A673 (cell line): Measurements from ENCODE around the gene ME2. TPM values are rescaled to one million over a fixed set of nuclear protein-coding genes. Genes with fewer than 3 reads are reported as not detected.
"Not testable (repeated sequence)": the region's sequence is repeated elsewhere in the genome, so short reads cannot be mapped to it uniquely, and the experiment has no call there.

Experiments used
- BruUV-seq: library from RNA; stranded (reverse); fragments of 400-500 nt; replicated peaks from 2 replicates; lab custom pipeline; 2021; lab: Mats Ljungman, UMichigan
- CTCF ChIA-PET: fragments of 300-600 bp; sonication (Branson Sonifier 250); formaldehyde crosslinking; loops from one replicate; lab custom pipeline; 2022; ENCODE audit warnings: antibody characterized with exemption; lab: Charles Lee
- POLR2A ChIA-PET: fragments of 300-600 bp; sonication (Branson Sonifier 250); formaldehyde crosslinking; loops from one replicate; lab custom pipeline; 2022; ENCODE audit warnings: antibody characterized with exemption; ENCODE audit not compliant: low non-redundant PET; lab: Charles Lee
- DNase-seq: peaks from one replicate; pipeline ENCODE4 v3.0.0-alpha.2; 2015; ENCODE audit warnings: low spot score
- H3K27ac ChIP-seq: fragments of 200-600 bp; sonication (generic); 2 replicates; pipeline ENCODE4 v1.5.1; 2016; ENCODE audit warnings: mixed run types, low read depth, mild to moderate bottlenecking, mixed read lengths, antibody characterized with exemption, low read length; ENCODE audit not compliant: poor library complexity, severe bottlenecking
- H3K27me3 ChIP-seq: fragments of 200-600 bp; sonication (generic); replicated peaks from 2 replicates; pipeline ENCODE4 v1.6.1; 2017; ENCODE audit warnings: mixed run types, low read depth, mild to moderate bottlenecking, mixed read lengths, antibody characterized with exemption, low read length; ENCODE audit not compliant: insufficient read depth, poor library complexity
- H3K36me3 ChIP-seq: fragments of 200-600 bp; sonication (generic); 2 replicates; pipeline ENCODE4 v1.6.1; 2016; ENCODE audit warnings: mixed run types, mild to moderate bottlenecking, mixed read lengths, antibody characterized with exemption, low read length; ENCODE audit not compliant: insufficient read depth, poor library complexity, severe bottlenecking
- H3K4me1 ChIP-seq: fragments of 200-600 bp; sonication (generic); 2 replicates; pipeline ENCODE4 v1.6.1; 2017; ENCODE audit warnings: mixed run types, mild to moderate bottlenecking, mixed read lengths, antibody characterized with exemption, low read length; ENCODE audit not compliant: insufficient read depth, poor library complexity, severe bottlenecking
- H3K4me3 ChIP-seq: fragments of 200-600 bp; sonication (generic); 2 replicates; pipeline ENCODE4 v1.5.1; 2016; ENCODE audit warnings: low read depth, mixed run types, mild to moderate bottlenecking, mixed read lengths, low read length; ENCODE audit not compliant: poor library complexity, severe bottlenecking
- H3K9me3 ChIP-seq: fragments of 200-600 bp; sonication (generic); 2 replicates; pipeline ENCODE4 v1.6.1; 2016; ENCODE audit warnings: mixed run types, low read depth, mild to moderate bottlenecking, mixed read lengths, antibody characterized with exemption, low read length; ENCODE audit not compliant: poor library complexity, severe bottlenecking
- EZH2 ChIP-seq: fragments of 200-600 bp; sonication (generic); IDR thresholded peaks from 2 replicates; pipeline ENCODE4 v1.6.1; 2017; ENCODE audit warnings: borderline replicate concordance, low read depth, mild to moderate bottlenecking, mixed read lengths, antibody characterized with exemption, low read length; ENCODE audit not compliant: poor library complexity, severe bottlenecking
- intact Hi-C: fragments of 100-400 bp; cut with micrococcal nuclease; formaldehyde crosslinking; loops from one replicate; pipeline ENCODE4 v1.10.0; 2022; ENCODE audit not compliant: unreplicated experiment
- total RNA-seq: library from RNA; stranded (reverse); gene quantifications from 2 replicates; pipeline ENCODE4 v1.2.3, GENCODE V29; 2021
- TF ChIP-seq, protein P1 (sequence below): fragments of 300-800, 200-600 bp; sonication (generic); conservative IDR thresholded peaks from 2 replicates; pipeline ENCODE4 v1.5.1; 2017; ENCODE audit warnings: low read depth, mild to moderate bottlenecking, antibody characterized with exemption, low read length, moderate library complexity, mixed read lengths

Gene ME2
- total RNA-seq, 1 experiment from 2014 or later: 55.3 TPM

DNA sequence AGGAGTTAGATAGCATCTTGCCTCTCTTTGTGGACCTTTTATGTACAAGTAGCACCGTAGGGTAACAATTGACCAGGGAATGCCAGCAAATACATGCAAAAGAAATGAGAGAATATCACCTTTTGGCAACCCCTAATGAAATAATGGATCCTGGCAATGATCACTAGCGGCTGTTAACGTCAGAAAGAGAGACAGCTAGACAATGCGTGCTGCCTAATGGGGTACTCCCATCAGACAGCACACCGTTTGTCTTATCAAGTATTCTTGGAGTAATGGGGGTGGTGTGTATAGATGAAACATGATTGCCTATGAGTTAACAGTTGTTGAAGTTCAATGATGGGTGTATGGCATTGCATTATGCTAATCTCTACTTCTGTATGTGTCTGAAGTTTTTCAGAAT, 90.5 kb downstream of the ME2 start:
- intact Hi-C loops: no loop called here
- Histone ChIP-seq H3K27ac (no peak overlapping the region), H3K36me3 (no peaks in the 10 kb centered on the region), H3K4me3 (peak overlapping the region; percentile 93), H3K4me1 (peaks cover 3% of the 10 kb centered on the region), H3K27me3 (no peaks in the 10 kb centered on the region), H3K9me3 (no peaks in the 10 kb centered on the region)
- no TSS peak for BruUV-seq
- TF ChIP-seq EZH2: no peak
- TF ChIP-seq, protein P1, sequence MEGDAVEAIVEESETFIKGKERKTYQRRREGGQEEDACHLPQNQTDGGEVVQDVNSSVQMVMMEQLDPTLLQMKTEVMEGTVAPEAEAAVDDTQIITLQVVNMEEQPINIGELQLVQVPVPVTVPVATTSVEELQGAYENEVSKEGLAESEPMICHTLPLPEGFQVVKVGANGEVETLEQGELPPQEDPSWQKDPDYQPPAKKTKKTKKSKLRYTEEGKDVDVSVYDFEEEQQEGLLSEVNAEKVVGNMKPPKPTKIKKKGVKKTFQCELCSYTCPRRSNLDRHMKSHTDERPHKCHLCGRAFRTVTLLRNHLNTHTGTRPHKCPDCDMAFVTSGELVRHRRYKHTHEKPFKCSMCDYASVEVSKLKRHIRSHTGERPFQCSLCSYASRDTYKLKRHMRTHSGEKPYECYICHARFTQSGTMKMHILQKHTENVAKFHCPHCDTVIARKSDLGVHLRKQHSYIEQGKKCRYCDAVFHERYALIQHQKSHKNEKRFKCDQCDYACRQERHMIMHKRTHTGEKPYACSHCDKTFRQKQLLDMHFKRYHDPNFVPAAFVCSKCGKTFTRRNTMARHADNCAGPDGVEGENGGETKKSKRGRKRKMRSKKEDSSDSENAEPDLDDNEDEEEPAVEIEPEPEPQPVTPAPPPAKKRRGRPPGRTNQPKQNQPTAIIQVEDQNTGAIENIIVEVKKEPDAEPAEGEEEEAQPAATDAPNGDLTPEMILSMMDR: no peak
- DNase-seq: no peak
- POLR2A ChIA-PET: no interaction called here
- CTCF ChIA-PET: no interaction called here

DNA sequence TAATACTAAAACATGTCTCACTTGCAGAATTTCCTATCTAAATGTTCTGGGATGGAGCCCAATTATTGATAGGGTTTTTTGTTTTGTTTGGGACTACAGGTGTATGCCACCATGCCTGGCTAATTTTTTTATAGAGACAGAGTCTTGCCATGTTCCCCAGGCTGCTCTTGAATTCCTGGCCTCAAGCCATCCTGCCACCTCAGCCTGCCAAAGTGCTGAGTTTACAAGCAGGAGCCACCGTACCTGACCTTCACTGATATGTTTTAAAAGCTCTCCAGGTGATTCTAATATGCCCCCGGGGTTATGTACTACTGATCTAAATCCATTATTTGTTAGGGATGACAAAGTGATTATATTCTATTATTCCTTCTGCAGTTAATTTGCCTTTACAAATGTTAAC, 91.1 kb downstream of the ME2 start:
- CTCF ChIA-PET: no interaction called here
- no peaks in the 10 kb centered on the region for H3K36me3 ChIP-seq
- H3K27me3 ChIP-seq: no peaks in the 10 kb centered on the region
- POLR2A ChIA-PET: no interaction called here
- TF ChIP-seq, protein P1: no peak
- TF ChIP-seq EZH2: no peak
- H3K27ac ChIP-seq: no peak overlapping the region
- intact Hi-C loops: no loop called here
- H3K9me3 ChIP-seq: no peaks in the 10 kb centered on the region
- DNase-seq: no peak
- H3K4me3 ChIP-seq: no peak overlapping the region
- BruUV-seq: no TSS peak
- H3K4me1 ChIP-seq: peaks cover 3% of the 10 kb centered on the region

- DNase-seq, intact Hi-C loops, H3K27ac ChIP-seq, CTCF ChIA-PET, H3K4me1 ChIP-seq, H3K4me3 ChIP-seq, H3K27me3 ChIP-seq, POLR2A ChIA-PET, H3K9me3 ChIP-seq, BruUV-seq: not testable (repeated sequence)
- H3K36me3 ChIP-seq: peaks cover 19% of the 10 kb centered on the region
Observed at GRCh38 chr18:50972404-50972803, 93.5 kb downstream of the ME2 start.

DNA sequence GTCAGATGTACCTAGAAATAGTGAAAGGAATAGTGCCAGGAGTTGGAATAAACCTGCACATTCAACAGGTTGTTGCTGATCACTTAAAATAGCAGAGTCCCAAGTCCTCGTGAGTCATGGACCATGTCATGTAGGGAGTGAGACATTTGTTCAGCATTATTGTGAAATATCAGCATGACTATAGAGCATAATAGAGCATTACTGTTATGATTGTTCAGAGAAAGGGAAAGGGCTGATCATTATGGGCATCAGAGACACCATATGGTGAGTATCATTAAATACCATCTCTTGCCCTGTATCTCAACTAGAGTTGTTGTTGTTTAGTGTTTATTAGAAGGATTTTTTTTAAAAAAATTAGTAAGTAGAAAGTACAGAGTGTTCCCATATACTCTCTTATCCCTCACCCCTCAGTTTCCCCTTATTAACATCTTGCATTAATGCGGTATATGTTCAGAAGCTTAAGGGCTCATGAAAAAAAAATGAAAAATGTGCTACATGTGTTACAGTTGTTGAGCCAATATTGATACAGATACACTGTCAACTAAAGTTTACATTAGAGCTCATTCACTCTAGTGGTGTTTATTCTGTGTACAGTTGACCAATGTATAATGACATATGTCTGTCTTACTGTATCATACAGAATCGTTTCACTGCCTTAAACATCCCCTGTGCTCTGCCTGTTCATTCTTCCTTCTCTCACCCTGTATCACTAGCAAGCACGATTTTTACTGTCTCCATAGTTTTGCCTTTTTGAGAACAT, 94.6 kb downstream of the ME2 start:
- CTCF ChIA-PET: no interaction called here
- POLR2A ChIA-PET: no interaction called here
- Histone ChIP-seq H3K4me3 (no peak overlapping the region), H3K27ac (no peak overlapping the region), H3K9me3 (peaks cover 6% of the 10 kb centered on the region), H3K27me3 (no peaks in the 10 kb centered on the region), H3K36me3 (peaks cover 27% of the 10 kb centered on the region), H3K4me1 (peaks cover 3% of the 10 kb centered on the region)
- no peak for TF ChIP-seq EZH2
- TF ChIP-seq, protein P1: no peak
- no TSS peak for BruUV-seq
- intact Hi-C loops: no loop called here
- no peak for DNase-seq
